Osteoblast (primary cell): Measurements from ENCODE around the gene CBR4. TPM values are rescaled to one million over a fixed set of nuclear protein-coding genes. Genes with fewer than 3 reads are reported as not detected.
A peak's percentile ranks its signal among the peaks of the same experiment; 100 is the strongest.
"Not testable (repeated sequence)": the region's sequence is repeated elsewhere in the genome, so short reads cannot be mapped to it uniquely, and the experiment has no call there.

ENCODE experiments used
- DNase-seq: peaks from one replicate; pipeline ENCODE4 v3.0.0; 2011; ENCODE audit warnings: low spot score, mixed read lengths; ENCODE audit not compliant: insufficient read length; ENCODE audit errors: missing footprints
- H2AFZ ChIP-seq: 2 replicates; pipeline ENCODE4 v1.6.0; 2011; ENCODE audit warnings: mild to moderate bottlenecking, low read length
- H3K27ac ChIP-seq: 2 replicates; pipeline ENCODE4 v1.5.1; 2011; ENCODE audit warnings: mild to moderate bottlenecking, low read depth, low read length, moderate library complexity
- H3K27me3 ChIP-seq: 2 replicates; pipeline ENCODE4 v1.6.0; 2012; ENCODE audit warnings: mild to moderate bottlenecking, control low read depth, inconsistent platforms, low read length, moderate library complexity; ENCODE audit not compliant: insufficient read depth
- H3K36me3 ChIP-seq: 2 replicates; pipeline ENCODE4 v1.5.1; 2011; ENCODE audit warnings: mild to moderate bottlenecking, low read length, control low read depth, moderate library complexity; ENCODE audit not compliant: insufficient read depth
- H3K4me1 ChIP-seq: 2 replicates; pipeline ENCODE4 v1.5.1; 2011; ENCODE audit warnings: mild to moderate bottlenecking, low read length, control low read depth, moderate library complexity; ENCODE audit not compliant: insufficient read depth
- H3K4me2 ChIP-seq: 2 replicates; pipeline ENCODE4 v1.6.0; 2011; ENCODE audit warnings: mild to moderate bottlenecking, low read length; ENCODE audit not compliant: insufficient read depth
- H3K4me3 ChIP-seq: fragments of 200-600 bp; sonication (generic); 3 replicates; pipeline ENCODE4 v1.5.1; 2012; ENCODE audit warnings: mild to moderate bottlenecking, low read length, inconsistent platforms; ENCODE audit not compliant: insufficient read depth
- H3K79me2 ChIP-seq: 2 replicates; pipeline ENCODE4 v1.6.0; 2012; ENCODE audit warnings: mild to moderate bottlenecking, low read length, control low read depth, inconsistent platforms; ENCODE audit not compliant: insufficient read depth
- H3K9me3 ChIP-seq: 2 replicates; pipeline ENCODE4 v1.5.1; 2011; ENCODE audit warnings: low read depth, low read length, control low read depth
- H4K20me1 ChIP-seq: 2 replicates; pipeline ENCODE4 v1.6.0; 2012; ENCODE audit warnings: mild to moderate bottlenecking, low read length, control low read depth; ENCODE audit not compliant: insufficient read depth
- total RNA-seq: library from RNA; depleted of rRNA; stranded (reverse); fragments of >200 nt; gene quantifications from 2 replicates; pipeline ENCODE4 v1.2.3, GENCODE V29; 2012
- TF ChIP-seq, protein P1 (sequence below): IDR thresholded peaks from 2 replicates; pipeline ENCODE4 v1.5.1; 2011; ENCODE audit warnings: mild to moderate bottlenecking, low read depth, low read length, moderate library complexity; ENCODE audit errors: extremely low read depth

Gene CBR4
- total RNA-seq, 1 donor: 19.2 TPM

DNA sequence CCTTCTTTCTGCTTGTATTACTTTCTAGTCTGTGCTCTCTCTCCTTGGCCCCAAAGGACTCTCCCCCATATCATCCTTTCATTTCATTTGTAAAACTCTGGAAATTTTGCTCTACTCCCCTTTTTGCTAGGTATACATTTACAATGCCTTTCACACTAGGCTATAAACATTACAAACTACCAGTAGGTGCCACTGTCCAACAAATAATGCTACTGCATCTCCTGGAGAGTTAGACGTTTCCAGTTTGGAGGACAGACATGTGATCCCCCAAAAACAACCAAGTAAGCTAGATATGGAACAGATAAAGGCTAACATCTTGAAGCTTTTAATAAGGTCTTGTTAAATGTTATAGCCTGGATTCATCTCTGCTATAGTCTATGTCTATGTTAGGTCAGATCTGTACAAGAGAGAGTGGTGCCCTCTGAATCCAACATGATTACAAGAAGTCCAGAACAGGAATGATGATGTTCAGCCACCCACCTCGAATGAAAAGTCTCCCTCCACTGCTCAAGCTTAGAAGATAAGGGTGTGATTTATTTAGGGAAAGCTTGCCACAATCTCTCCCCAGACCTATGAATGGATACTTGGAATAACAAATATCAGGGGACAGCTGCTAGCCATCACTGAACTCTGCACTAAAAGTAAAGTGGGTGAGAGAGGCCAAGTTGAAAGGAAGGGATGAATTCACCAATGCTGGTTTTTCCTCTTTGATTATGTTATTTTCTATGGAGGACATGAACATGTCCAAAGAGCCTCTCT lies 14.3 kb downstream of the CBR4 start:
- no peaks in the 10 kb centered on the region for H4K20me1 ChIP-seq
- no peak overlapping the region for H3K4me3 ChIP-seq
- no peak overlapping the region for H3K4me2 ChIP-seq
- TF ChIP-seq, protein P1, sequence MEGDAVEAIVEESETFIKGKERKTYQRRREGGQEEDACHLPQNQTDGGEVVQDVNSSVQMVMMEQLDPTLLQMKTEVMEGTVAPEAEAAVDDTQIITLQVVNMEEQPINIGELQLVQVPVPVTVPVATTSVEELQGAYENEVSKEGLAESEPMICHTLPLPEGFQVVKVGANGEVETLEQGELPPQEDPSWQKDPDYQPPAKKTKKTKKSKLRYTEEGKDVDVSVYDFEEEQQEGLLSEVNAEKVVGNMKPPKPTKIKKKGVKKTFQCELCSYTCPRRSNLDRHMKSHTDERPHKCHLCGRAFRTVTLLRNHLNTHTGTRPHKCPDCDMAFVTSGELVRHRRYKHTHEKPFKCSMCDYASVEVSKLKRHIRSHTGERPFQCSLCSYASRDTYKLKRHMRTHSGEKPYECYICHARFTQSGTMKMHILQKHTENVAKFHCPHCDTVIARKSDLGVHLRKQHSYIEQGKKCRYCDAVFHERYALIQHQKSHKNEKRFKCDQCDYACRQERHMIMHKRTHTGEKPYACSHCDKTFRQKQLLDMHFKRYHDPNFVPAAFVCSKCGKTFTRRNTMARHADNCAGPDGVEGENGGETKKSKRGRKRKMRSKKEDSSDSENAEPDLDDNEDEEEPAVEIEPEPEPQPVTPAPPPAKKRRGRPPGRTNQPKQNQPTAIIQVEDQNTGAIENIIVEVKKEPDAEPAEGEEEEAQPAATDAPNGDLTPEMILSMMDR: peak; percentile 34
- no peak for DNase-seq
- peaks cover 22% of the 10 kb centered on the region for H3K4me1 ChIP-seq
- H3K27ac ChIP-seq: no peak overlapping the region
- H3K36me3 ChIP-seq: peaks cover 4% of the 10 kb centered on the region
- H3K27me3 ChIP-seq: no peaks in the 10 kb centered on the region
- no peaks in the 10 kb centered on the region for H3K79me2 ChIP-seq
- H3K9me3 ChIP-seq: no peaks in the 10 kb centered on the region
- H2AFZ ChIP-seq: no peak overlapping the region

DNA sequence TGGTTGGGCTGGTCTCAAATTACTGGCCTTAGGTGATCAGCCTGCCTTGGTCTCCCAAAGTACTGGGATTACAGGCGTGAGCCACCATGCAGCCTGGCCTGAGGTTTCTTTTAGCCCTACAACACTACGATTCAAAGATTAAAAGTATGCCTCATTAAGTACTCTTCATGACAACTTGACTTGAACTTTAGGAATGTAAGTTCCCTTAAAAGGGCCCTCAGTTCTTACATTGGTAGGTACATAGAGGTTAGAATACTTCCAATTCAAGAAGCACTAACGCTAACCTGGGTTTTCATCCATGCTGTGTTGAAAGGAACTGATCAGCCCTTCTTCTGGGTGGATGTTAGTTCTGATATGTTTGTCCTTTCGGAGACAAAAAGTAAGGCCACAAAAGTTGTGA lies 15.1 kb downstream of the CBR4 start:
- peaks cover 2% of the 10 kb centered on the region for H3K36me3 ChIP-seq
- no peak overlapping the region for H3K4me2 ChIP-seq
- H4K20me1 ChIP-seq: no peaks in the 10 kb centered on the region
- no peak overlapping the region for H3K4me3 ChIP-seq
- H3K9me3 ChIP-seq: no peaks in the 10 kb centered on the region
- no peaks in the 10 kb centered on the region for H3K79me2 ChIP-seq
- H3K27me3 ChIP-seq: no peaks in the 10 kb centered on the region
- no peak overlapping the region for H2AFZ ChIP-seq
- no peak overlapping the region for H3K27ac ChIP-seq
- DNase-seq: no peak
- TF ChIP-seq, protein P1: no peak
- H3K4me1 ChIP-seq: peaks cover 22% of the 10 kb centered on the region

DNA sequence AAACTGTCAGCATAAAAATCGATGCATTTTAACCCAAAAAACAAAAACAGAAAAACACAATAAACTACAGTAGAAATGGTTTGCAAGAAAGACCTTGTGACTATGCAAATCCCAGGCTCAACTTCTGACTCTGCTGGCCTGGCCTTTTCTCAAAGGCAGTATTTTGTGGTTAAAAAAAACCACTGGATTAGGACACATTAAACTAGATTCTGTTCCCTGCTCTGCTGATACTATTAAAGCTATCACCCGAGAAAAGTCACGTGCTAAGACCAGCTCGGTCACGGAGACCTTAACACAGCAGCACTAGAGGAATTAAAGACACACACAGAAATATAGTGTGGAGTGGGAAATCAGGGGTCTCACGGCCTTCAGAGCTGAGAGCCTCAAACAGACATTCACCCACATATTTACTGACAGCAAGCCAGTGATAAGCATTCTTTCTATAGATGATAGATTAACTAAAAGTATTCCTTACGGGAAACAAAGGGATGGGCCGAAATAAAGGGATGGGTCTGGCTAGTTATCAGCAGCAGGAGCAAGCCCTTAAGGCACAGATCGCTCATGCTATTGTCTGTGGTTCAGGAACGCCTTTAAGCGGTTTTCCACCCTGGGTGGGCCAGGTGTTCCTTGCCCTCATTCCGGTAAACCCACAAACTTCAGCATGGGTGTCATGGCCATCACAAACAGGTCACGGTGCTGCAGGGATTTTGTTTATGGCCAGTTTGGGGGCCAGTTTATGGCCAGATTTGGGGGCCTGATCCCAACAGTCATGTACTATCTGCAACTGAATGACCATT lies 16.1 kb downstream of the CBR4 start:
- H3K4me2 ChIP-seq: peak overlapping the region; percentile 72

DNA sequence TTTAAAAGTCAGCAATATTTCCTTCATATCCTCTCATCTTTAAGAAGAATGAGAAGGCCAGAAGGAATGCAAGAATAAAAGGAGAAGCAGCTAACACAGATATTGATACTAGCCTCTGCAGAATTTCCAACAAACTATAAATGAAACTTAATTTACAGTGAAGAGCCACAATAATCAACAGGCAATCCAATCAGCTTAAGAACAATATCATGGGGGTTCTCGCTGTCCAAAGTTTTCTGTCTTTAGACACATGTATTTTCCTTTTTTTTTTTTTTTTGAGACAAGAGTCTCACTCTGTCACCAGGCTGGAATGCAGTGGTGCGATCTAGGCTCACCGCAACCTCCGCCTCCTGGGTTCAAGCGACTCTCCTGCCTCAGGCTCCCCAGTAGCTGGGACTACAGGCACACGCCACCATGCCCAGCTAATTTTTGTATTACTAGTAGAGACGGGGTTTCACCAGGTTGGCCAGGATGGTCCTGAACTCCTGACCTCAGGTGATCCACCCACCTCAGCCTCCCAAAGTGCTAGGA lies 17.0 kb downstream of the CBR4 start:
- Histone ChIP-seq H3K4me3 (peak overlapping the region; percentile 25), H3K4me1 (peaks cover 22% of the 10 kb centered on the region), H3K4me2 (peak overlapping the region; percentile 72), H3K27ac (peak overlapping the region; percentile 72)
- H2AFZ ChIP-seq, H3K36me3 ChIP-seq, H3K27me3 ChIP-seq, H4K20me1 ChIP-seq, H3K79me2 ChIP-seq, H3K9me3 ChIP-seq: not testable (repeated sequence)
- DNase-seq: peak; percentile 37

More for the DNA sequence above, 16.1 kb downstream of the CBR4 start:
- no peaks in the 10 kb centered on the region for H3K9me3 ChIP-seq
- H3K4me3 ChIP-seq: no peak overlapping the region
- peaks cover 22% of the 10 kb centered on the region for H3K4me1 ChIP-seq
- TF ChIP-seq, protein P1: no peak
- H3K27ac ChIP-seq: peak overlapping the region; percentile 72
- H3K36me3 ChIP-seq: peaks cover 3% of the 10 kb centered on the region
- H3K27me3 ChIP-seq: no peaks in the 10 kb centered on the region
- no peaks in the 10 kb centered on the region for H4K20me1 ChIP-seq
- no peak overlapping the region for H2AFZ ChIP-seq
- peak; percentile 45 for DNase-seq
- no peaks in the 10 kb centered on the region for H3K79me2 ChIP-seq
